ENCODE data around the gene KRTAP5-8. TPM values are rescaled to one million over a fixed set of nuclear protein-coding genes. Genes with fewer than 3 reads are reported as not detected.
A peak's percentile ranks its signal among the peaks of the same experiment; 100 is the strongest.

The KRTAP5-8 gene
- total RNA-seq, 1 donor from 2014 or later, result not detected

- Histone ChIP-seq H3K27me3 (ENCODE audit: low read depth) (no peaks in the 10 kb centered on the region), H3K4me1 (no peaks in the 10 kb centered on the region), H3K9me3 (no peaks in the 10 kb centered on the region), H3K36me3 (no peaks in the 10 kb centered on the region), H3K4me3 (no peak overlapping the region), H3K27ac (no peak overlapping the region)
- no peak for DNase-seq
- intact Hi-C loops (cut with DNase I), result no loop called here
- ATAC-seq, result no peak
- no peak for TF ChIP-seq CTCF (IDR thresholded peaks at IDR 0.05)
These were observed 10.9 kb downstream of the KRTAP5-8 start for GRCh38 chr11:71548716-71549151.

- H3K27ac ChIP-seq, result no peak overlapping the region
- no peaks in the 10 kb centered on the region for H3K4me1 ChIP-seq
- TF ChIP-seq CTCF (IDR thresholded peaks at IDR 0.05), result no peak
- DNase-seq, result no peak
- H3K27me3 ChIP-seq (ENCODE audit: low read depth), result no peaks in the 10 kb centered on the region
- no peaks in the 10 kb centered on the region for H3K36me3 ChIP-seq
- H3K4me3 ChIP-seq, result no peak overlapping the region
- no peak for ATAC-seq
- no peaks in the 10 kb centered on the region for H3K9me3 ChIP-seq
- intact Hi-C loops (cut with DNase I), result no loop called here
These were observed 13.9 kb downstream of the KRTAP5-8 start for GRCh38 chr11:71551711-71552110.

- DNase-seq, result no peak
- Histone ChIP-seq H3K27me3 (ENCODE audit: low read depth) (no peaks in the 10 kb centered on the region), H3K9me3 (no peaks in the 10 kb centered on the region), H3K4me3 (no peak overlapping the region), H3K36me3 (no peaks in the 10 kb centered on the region), H3K4me1 (no peaks in the 10 kb centered on the region), H3K27ac (no peak overlapping the region)
- intact Hi-C loops (cut with DNase I), result no loop called here
- ATAC-seq, result no peak
- TF ChIP-seq CTCF (IDR thresholded peaks at IDR 0.05), result no peak
These were observed 17.2 kb downstream of the KRTAP5-8 start for GRCh38 chr11:71554996-71555395.

- no peaks in the 10 kb centered on the region for H3K27me3 ChIP-seq (ENCODE audit: low read depth)
- no peak for TF ChIP-seq CTCF (IDR thresholded peaks at IDR 0.05)
- H3K27ac ChIP-seq, result no peak overlapping the region
- ATAC-seq, result peak in 1 of 2 donors; percentile 13
- no peak overlapping the region for H3K4me3 ChIP-seq
- H3K9me3 ChIP-seq, result no peaks in the 10 kb centered on the region
- H3K36me3 ChIP-seq, result no peaks in the 10 kb centered on the region
- intact Hi-C loops (cut with DNase I), result no loop called here
- no peaks in the 10 kb centered on the region for H3K4me1 ChIP-seq
- DNase-seq, result no peak
These were observed 17.7 kb downstream of the KRTAP5-8 start for GRCh38 chr11:71555508-71555907.

- DNase-seq (no peak), ATAC-seq (no peak)
- Histone ChIP-seq H3K27ac (no peak overlapping the region), H3K27me3 (ENCODE audit: low read depth) (no peaks in the 10 kb centered on the region), H3K4me1 (no peaks in the 10 kb centered on the region), H3K4me3 (no peak overlapping the region), H3K9me3 (no peaks in the 10 kb centered on the region), H3K36me3 (no peaks in the 10 kb centered on the region)
- intact Hi-C loops (cut with DNase I), result no loop called here
- TF ChIP-seq CTCF (IDR thresholded peaks at IDR 0.05), result no peak
These were observed 18.2 kb downstream of the KRTAP5-8 start for GRCh38 chr11:71556018-71556417.

GRCh38 chr11:71557257-71557656, 19.4 kb downstream of the KRTAP5-8 start:
- Histone ChIP-seq H3K27me3 (ENCODE audit: low read depth) (no peaks in the 10 kb centered on the region), H3K4me1 (no peaks in the 10 kb centered on the region), H3K4me3 (no peak overlapping the region), H3K36me3 (no peaks in the 10 kb centered on the region), H3K9me3 (no peaks in the 10 kb centered on the region), H3K27ac (no peak overlapping the region)
- ATAC-seq (no peak), DNase-seq (no peak)
- TF ChIP-seq CTCF (IDR thresholded peaks at IDR 0.05), result no peak
- intact Hi-C loops (cut with DNase I), result no loop called here
